Posterior cingulate gyrus (tissue), 11 donors: ENCODE data around the gene MAPK12.

ENCODE experiments used
- DNase-seq, 10 donors: peaks; one replicate each; pipeline versions ENCODE4 v3.0.0 to v3.0.0-alpha.2; 2020 to 2021; ENCODE audit warnings: mixed read lengths in 3 of 10
- intact Hi-C: fragments of 100-400 bp; cut with DNase I; formaldehyde crosslinking; loops from one replicate; pipeline ENCODE4 v1.15.1; 2023

The MAPK12 gene

DNA sequence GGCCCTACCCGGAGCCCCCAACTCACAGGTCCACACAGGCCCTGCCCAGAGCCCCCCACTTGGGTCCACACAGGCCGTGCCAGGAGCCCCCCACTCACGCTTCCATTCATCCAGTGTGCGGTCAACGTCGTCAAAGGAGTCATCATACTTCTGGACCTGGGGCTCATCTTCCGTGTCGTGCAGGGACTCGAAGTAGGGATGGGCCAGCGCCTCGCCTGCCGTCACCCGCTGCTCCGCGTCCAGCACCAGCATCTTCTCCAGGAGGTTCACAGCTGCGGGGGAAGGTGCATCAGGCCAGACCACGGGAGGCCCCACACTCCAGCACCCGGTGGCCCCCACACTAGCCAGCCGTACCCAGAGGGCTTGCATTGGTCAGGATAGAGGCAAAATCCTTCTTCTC, 6.4 kb downstream of the MAPK12 start:
- intact Hi-C loops = no loop called here
- no peak for DNase-seq

DNA sequence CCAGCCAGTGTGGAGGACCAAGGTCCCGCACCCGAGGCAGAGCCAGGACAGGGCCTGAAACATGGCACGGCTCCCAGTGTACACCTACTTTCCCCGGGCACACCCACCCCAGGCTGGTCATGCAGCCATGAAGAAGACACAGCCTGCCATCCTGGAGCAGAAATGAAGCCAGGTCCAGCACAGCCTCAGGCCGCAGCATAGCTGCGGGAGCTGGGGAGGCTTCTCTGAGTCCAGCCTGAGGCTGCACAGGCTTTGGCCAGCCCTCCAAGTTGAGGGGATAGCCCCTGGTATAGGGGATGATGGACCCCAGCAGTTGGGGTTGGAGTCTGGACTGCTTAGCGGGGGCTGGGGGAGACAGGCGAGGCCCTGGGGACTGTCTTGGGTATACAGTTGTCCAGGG, 7.5 kb downstream of the MAPK12 start:
- DNase-seq = no peak
- intact Hi-C loops = loop anchor here (5.0 kb wide), 1 partner anchor 88 kb away; the partner anchor contains the start of gene PPP6R2

DNA sequence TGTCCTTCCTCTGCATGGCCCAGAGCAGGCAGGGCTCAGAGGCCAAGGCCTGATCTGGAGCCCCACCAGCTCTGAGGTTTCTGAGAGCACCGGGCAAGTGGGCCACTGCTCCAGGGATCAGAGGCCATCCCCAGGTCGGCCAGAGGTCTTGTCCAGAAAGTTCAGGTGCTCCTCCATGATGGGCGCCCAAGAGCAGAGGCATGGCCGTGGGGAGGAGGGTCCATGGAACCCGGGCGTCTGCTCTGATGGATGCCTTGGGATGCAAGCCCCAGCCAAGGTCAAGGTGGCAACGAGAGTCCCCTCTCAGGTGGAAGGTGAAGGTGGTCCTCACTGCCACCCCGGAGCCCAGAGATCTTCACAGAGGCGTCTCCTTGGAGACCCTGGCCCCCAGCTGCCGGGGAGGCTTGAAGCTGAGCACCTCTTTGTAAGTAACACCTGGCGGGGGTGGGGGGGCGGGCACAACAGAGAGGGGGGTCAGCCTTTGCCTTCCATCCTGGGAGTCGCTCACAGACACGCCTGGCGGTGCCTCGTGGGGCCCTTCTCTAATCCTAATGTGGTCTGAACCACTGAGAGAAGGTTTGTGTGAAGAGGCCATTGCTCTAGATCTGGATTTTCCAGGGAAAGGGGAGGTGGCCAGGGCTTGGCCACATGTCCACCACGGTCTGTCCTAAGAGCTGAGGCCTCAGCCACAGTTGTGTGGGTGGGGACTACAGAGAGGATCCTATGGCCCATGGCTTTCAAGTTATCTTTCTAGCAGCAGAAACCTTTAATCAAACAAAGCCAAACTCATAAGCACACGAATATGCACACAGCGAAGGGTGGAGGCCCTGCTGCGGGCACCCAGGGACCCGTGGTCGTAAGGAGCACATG, 8.2 kb downstream of the MAPK12 start:
- intact Hi-C loops = loop anchor here (5.0 kb wide), 1 partner anchor 89 kb away; the partner anchor contains the start of gene PPP6R2
- no peak for DNase-seq

DNA sequence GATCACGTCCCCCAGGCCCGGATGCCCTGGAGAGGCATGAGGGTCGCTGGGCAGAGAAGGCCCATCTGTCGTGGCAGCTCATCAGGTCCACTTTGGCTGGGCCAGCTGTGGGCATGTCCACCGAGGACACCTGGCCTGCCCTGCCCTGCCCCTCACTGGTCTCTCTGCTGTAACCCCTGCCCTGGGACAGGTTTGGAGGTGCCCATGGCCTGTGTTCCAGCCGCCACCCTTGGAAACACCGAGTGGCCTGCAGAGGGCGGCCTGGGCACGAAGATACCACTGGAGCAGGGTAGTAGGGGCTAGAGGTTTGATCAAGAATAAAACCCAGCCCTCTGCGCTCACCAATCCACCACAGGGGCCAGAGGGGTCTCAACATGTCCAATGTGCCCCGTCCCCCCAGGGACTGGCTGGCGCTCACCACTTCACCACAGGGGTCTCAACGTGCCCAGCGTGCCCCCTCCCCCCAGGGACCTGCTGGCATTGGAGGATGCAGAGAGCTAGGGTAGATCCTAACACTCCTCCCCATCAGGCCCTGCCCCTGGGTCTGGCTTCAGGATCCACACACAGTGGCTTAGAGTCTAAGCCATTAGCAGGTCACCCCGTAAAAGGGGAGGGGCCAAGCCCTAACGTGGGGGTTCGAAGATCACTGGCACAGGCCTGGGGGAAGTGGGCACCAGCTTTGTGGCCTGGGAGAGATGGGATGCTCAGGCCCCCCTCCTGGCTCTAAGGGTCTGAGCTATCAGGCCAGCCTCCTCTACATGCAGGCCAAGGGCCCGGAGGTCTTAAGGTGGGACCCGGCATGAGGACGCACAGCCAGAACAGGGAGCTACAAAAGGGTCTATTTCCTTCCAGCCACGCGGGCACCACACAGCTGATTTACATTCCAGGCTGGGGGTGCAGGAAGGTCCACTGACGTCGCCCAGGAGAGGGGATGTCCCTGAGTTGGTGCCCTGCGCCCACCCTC, 9.1 kb downstream of the MAPK12 start:
- peak in 6 of 10 donors; percentile 51 to 94 (median 64) for DNase-seq
- intact Hi-C loops = loop anchor here (5.0 kb wide), 1 partner anchor 90 kb away; the partner anchor contains the start of gene PPP6R2

DNA sequence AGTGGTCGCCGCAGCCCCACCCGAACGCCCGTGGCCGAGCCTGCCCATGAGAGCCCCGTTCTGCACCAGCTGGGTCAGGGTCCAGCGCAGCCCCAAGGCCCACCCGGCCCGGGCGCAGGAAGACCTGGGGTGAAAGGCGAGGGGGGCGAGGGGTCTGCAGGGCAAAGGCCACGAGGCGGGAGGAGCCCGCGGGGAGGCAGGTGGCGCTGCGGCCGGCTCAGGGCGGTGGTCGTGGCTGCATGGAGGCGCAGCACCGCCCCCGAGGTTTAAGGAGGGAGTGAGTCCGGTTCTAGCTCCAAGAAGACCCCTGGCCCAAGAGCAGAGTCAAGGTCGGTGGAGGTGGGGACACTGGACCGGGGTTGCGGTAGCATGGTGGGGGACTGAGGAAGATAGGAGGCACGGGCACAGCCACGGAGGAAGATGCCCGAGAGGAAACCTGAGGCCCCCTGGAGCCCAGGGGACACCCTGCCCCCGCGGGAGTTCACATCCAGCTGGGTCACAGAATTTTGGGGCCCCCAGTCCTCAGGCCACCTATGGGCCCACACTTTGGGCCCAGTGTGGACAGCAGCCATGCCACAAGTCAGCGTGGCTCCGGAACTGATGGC, 9.9 kb downstream of the MAPK12 start:
- intact Hi-C loops = loop anchor here (5.0 kb wide), 1 partner anchor 91 kb away; the partner anchor contains the start of gene PPP6R2

DNA sequence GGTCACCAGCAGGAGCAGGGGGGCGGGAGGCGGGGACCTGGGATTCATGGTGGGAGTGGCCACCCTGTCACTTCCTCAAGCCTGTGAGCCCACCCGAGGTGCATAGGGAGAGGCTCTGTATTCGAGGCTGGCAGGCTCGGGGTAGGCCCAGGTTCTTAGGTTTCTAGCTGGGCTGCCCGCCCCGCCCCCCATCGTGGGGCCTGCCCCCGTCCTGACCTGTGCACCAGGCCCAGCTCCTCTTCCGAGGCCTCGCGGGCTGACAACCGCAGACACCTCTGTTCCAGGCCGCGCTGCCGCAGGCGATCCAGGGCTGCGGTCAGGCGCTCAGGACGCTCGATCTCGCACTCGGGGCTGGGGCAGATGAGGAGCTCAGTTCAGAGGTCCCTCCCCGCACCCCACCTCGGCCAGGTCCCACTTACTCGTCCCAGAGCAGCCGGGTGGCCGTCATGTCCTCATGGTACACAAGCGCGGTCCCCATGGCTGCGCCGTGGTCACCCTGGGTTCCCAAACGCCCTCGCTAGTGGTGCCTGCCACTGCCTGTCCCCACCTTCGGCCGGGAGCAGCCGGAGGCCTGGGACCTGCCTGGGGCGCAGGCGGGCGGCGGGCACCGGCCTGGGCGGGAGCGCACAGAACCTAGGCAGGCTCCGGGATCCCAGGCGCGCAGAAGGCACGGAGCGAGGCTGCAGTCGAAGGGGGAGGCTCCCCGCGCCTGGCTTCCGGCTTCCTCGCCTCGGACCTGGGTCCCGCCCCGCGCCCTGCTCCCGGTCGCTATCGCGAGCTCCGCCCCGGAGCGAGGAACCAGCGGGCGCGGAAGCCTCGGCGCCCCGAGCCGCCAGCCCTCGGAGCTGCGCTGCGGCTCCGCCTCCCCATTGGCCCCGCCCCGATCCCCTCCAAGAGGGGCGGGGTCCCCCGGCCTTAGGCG, 10.7 kb downstream of the MAPK12 start, which contains the start of gene HDAC10:
HDAC10 (minus strand) TSS at position 711 of the 922 bp plus-strand sequence; CDS start at position 478, 233 bp downstream.
- intact Hi-C loops = loop anchor here (5.0 kb wide), 1 partner anchor 91 kb away; the partner anchor contains the start of gene PPP6R2
- peak in 3 of 10 donors; percentile 56 to 92 (median 87) for DNase-seq

More for the DNA sequence above, 9.9 kb downstream of the MAPK12 start:
- no peak for DNase-seq

DNA sequence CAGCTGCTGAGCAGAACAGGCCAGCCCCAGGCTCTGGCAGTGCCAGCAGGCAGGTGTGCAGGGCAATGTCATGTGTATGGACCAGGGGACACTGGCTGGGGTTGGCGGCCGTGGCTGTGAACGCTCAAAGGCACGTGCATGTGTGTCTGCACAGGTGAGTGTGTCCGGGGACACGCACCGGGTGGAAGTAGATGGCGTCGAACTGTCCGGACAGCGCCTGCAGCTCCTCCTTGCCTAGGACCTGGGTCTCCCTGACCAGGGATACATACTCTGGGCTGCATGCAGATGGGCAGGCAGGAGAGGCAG, 11.3 kb downstream of the MAPK12 start:
- DNase-seq = no peak
- intact Hi-C loops = loop anchor here (5.0 kb wide), 1 partner anchor 92 kb away; the partner anchor contains the start of gene PPP6R2

DNA sequence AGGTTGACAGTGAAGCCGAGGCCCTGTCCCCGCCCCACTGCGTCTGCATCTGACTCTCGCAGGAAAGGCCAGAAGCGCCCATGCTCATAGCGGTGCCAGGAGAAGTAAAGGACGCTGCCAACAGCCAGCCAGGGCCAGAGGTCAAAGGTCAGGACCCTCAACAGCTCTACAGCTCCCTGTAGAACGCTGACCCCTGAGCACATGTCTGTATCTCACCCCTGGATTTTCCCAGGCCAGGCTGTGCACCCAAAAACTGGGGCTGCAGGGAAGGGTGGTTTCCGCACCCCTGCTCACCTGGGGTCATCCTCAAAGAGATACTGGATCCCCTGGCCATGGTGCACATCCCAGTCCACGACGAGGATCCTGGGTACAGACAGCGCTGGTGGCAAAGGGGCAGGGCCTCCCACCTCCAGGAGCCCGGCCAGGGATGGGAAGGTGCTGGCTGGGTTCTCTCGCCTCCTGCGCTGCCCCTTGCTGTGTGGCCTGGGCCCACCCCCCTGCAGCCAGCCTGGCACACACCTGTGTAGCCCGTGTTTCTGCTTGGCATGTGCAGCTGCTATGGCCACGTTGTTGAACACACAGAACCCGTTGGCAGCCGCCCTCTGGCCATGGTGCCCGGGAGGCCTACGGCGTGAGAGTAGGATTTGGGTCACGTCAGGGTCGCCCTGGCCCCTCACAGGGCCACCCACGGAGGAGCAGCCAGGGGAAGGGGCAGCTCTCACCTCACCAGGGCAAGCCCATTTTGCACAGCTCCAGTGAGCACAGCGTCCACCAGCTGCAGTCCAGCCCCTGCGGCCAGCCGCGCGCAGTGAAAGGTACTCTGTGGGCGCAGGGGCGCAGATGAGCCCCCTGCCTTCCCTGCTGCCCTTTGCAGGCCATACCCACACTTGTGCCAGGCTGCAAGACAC, 11.9 kb downstream of the MAPK12 start:
- intact Hi-C loops = loop anchor here (5.0 to 10.0 kb wide), 2 partner anchors 93 to 255 kb away; partner anchors contain the start of genes LMF2, NCAPH2 and PPP6R2
- DNase-seq = no peak

DNA sequence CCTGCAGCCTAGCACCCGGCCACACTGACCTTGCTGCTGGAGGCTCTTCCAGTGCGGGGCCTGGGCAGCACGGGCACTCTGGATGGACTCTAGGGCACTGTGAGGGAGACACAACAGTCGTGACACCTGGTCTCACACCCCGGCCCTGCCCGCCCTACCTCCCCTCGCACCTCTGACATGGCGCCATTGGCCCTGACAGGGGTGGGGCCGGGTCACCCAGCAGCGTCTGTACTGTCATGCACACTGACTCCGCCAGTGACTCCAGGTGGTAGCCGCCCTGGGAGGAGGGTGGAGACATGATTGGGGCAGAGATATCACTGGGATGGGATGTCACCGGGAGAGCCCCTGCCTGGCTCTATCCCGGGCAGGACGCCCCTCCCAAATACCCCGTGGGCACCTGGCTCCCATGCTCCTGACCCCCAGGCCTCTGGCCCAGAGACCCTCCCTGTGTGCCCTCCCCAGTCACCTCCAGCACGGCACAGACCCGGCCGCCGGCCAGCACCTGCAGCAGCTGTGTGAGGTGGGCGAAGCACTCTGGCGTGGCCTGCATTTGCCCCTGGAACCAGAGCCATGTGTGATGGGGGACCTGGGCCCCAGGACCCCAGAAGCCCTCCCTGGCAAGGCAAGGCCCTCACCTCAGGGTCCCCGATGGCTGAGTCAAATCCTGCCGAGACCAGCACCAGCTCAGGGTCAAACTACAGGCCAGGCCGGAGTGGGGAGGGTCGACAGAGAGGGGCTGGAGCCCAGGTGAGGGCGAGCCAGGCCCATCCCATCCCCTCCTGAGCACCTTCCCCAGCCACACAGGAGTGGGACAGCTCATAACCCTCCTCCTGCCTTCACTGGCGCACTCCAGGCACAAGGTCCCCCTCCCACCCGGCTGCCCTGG, 13.0 kb downstream of the MAPK12 start:
- intact Hi-C loops = loop anchor here (10.0 kb wide), 1 partner anchor 256 kb away; the partner anchor contains the start of genes LMF2 and NCAPH2
- DNase-seq = no peak

DNA sequence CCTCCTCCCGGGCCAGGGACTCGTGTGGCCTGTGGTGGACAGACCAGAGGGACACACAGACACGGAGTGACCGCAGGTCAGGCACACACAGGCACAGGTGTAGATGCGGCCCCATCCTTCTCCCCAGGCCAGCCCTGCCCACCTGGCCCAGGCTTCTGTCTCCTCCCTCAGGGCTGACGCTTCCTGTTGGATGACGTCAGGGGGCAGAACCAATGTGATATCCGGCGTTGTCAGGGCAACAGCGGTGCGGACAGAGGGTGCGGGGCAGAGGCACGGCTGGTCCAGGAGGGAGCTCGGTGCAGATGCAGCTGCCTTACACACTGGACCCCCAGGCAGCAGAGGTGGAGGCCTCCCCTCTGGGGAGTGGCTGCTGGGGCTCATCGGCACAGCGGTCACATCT, 13.7 kb downstream of the MAPK12 start:
- DNase-seq = peak in 4 of 10 donors; percentile 64 to 93 (median 80)
- intact Hi-C loops = loop anchor here (10.0 kb wide), 1 partner anchor 257 kb away; the partner anchor contains the start of genes LMF2 and NCAPH2

DNA sequence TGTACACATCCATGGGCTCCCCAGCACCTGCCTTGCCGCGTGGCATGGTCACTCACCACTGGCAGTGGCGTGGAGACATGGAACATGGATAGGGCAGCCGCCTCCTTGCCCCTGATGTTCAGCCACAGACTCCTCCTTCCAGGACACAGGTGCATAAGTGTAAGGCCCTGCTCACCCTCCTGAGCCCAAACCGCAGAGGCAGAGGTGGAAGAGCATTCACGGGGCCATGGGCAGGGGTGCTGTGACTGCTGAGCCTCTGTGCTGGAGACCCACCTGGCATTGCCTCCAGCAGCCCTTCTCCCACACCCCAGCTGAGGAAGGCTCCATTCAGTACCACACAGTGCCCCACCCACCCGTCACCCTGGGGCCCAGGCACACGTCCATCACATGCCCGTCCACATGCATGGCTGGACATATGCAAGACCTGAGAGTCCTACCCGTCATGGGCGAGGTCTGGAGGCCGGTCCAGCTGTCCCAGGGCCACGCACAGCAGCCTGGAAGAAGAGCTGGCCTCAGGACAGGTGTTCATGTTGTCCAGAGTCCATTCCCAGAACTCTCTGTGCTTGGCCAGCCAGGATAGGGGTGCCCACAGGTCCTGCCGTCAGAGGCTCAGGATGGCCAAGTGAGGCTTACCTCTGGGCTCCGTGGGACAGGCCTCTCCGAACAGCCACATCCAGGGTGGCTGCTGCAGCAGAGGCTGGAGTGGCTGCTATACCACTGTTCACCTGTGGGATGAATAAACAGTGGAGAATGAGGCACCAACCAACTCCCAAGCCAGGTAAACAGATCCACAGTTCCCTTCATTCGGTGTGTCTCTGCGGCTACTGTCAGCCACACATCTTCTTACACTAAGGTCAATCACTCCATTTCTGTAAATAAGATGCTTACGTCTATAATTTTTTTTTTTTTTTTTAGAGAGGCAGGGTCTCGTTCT, 15.0 kb downstream of the MAPK12 start:
- no peak for DNase-seq
- intact Hi-C loops = loop anchor here (10.0 kb wide), 1 partner anchor 258 kb away; the partner anchor contains the start of genes LMF2 and NCAPH2

DNA sequence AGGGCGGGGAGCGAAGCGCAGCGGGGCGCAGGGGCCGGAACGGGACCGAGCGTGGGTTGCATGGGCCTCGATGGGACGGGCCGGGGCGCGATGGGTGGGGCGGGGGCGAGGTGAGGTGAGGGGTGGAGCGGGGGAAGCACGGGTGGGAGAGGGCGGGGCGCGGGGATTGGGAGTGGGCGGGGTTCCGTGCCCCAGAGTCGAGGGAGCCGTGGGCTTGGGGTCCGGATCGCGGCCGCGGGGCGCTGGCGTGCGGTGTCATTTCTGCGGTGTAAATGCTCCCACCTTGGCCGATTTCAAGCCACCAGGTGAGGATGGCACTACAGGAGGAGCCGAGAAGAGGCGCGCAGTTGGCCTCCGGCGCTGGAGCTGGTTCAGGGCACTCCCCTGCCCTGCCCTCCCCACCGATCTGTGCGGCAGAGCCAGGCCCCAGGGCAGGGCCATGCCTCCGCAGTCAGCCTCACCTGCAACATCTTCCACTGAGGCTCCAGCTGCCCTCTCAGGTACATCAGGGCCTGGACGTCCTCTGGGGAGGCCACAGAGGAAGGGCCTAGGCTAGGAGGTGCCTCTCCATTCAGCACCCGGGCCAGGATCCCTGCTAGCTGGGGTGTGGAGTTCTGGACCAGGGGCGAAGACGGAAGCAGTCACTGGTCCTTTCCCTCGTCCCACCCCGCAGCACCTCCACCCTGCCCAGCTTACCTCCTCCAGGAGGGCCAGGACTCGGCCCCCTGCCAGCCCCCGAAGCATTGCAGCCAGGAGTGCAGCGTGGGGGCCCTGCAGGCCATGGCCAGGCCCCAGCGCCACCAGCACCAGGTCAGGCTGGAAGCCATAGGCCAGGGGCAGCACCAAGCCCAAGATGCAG, 16.0 kb downstream of the MAPK12 start:
- intact Hi-C loops = loop anchor here (10.0 kb wide), 1 partner anchor 259 kb away; the partner anchor contains the start of genes LMF2 and NCAPH2

DNA sequence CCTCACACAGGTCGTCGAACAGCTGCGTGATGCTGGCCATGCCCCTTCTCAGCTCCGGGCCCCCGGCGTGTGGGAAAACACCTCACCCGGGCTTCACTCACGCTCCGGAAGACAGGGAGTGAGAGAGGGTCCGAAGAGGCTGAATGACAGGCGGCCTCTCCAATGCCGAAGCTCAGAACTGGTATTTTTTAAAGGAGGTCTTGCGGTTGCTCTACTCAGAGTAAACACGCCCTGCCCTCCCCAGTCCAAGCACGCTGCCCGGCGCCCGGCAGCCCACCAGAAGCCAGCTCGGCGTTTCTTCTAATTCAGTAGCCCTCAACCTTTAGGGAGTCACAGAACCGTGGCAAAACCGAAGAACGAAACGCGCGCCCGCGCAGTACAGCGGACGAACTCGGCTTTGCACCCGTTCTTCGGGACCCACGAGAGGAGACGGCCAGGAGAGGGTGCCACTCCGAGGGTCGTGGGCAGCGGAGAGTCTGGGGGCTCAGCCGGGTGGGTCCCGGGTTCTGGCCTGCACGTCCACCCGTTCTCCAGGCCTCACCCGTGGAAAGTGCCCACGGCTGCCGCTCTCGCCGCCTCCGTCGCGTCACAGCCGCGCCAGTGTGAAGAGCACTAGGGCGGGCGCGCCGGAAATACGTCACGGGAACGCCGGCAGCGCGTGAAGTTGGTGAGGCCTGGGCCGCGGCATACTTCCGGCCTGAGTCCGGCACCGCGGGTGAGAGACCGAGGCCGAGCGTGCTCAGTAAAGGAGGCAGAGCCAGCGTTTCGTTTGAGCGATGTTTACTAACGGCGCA, 16.9 kb downstream of the MAPK12 start, which contains the start of gene TUBGCP6:
TUBGCP6 (minus strand) TSS at position 604 of the 794 bp plus-strand sequence; CDS start at position 40, 564 bp downstream.
- peak; percentile 91 to 99 (median 96) for DNase-seq
- intact Hi-C loops = loop anchor here (10.0 kb wide), 1 partner anchor 260 kb away; the partner anchor contains the start of genes LMF2 and NCAPH2

More for the DNA sequence above, 16.0 kb downstream of the MAPK12 start:
- DNase-seq = no peak
